HepG2 (cell line): ENCODE measurements around the gene LSMEM2. TPM values are rescaled to one million over a fixed set of nuclear protein-coding genes. Genes with fewer than 3 reads are reported as not detected.
A peak's percentile ranks its signal among the peaks of the same experiment; 100 is the strongest.

ENCODE experiments used
- AFF4 ChIP-seq: sonication (generic); formaldehyde crosslinking; IDR thresholded peaks from 2 replicates; pipeline ENCODE4 v1.4.0; 2020; ENCODE audit warnings: missing genetic modification reagents
- FLYWCH1 ChIP-seq: sonication (generic); formaldehyde crosslinking; IDR thresholded peaks from 2 replicates; pipeline ENCODE4 v1.8.1; 2023; ENCODE audit warnings: mild to moderate bottlenecking, missing genetic modification reagents
- FOXO4 ChIP-seq: sonication (generic); formaldehyde crosslinking; conservative IDR thresholded peaks from 2 replicates; pipeline ENCODE4 v1.8.1; 2023; ENCODE audit warnings: missing genetic modification reagents
- GATAD1 ChIP-seq: IDR thresholded peaks from 2 replicates; pipeline ENCODE4 v1.6.1; 2016; ENCODE audit warnings: missing genetic modification reagents, missing compliant biosample characterization
- IRX3 ChIP-seq: sonication (generic); formaldehyde crosslinking; IDR thresholded peaks from 2 replicates; pipeline ENCODE4 v1.8.1; 2023; ENCODE audit warnings: mild to moderate bottlenecking, low read depth, missing genetic modification reagents, borderline replicate concordance
- KMT2A ChIP-seq: sonication (generic); formaldehyde crosslinking; IDR thresholded peaks from 2 replicates; pipeline ENCODE4 v1.4.0; 2020; ENCODE audit warnings: missing genetic modification reagents
- MED1 ChIP-seq: sonication (generic); formaldehyde crosslinking; IDR thresholded peaks from 2 replicates; pipeline ENCODE4 v1.4.0; 2020; ENCODE audit warnings: missing genetic modification reagents
- NR2F6 ChIP-seq, 2 experiments: IDR thresholded peaks; 2 replicates each; pipeline ENCODE4 v1.6.1; 2016; ENCODE audit warnings: antibody characterized with exemption in 1 of 2, mild to moderate bottlenecking in 1 of 2
- PHF5A ChIP-seq: IDR thresholded peaks from one replicate; pipeline ENCODE4 v1.6.1; 2018; ENCODE audit warnings: low read depth, missing genetic modification reagents; ENCODE audit not compliant: unreplicated experiment
- RARA ChIP-seq: IDR thresholded peaks from 2 replicates; pipeline ENCODE4 v1.6.1; 2016; ENCODE audit warnings: missing genetic modification reagents, missing compliant biosample characterization
- REL ChIP-seq: sonication (generic); formaldehyde crosslinking; conservative IDR thresholded peaks from 2 replicates; pipeline ENCODE4 v1.8.0; 2022; ENCODE audit warnings: mild to moderate bottlenecking, missing genetic modification reagents, moderate library complexity
- SMAD3 ChIP-seq: sonication (generic); formaldehyde crosslinking; IDR thresholded peaks from 2 replicates; pipeline ENCODE4 v1.4.0; 2020; ENCODE audit warnings: missing genetic modification reagents
- SOX6 ChIP-seq, 2 experiments: fragments of 450-650 bp in 1 of 2; sonication (generic) in 1 of 2; formaldehyde crosslinking in 1 of 2; IDR thresholded peaks; 2 replicates each; pipeline versions ENCODE4 v1.4.0 to v1.6.1; 2017 to 2020; ENCODE audit warnings: antibody characterized with exemption in 1 of 2, mild to moderate bottlenecking in 1 of 2, missing genetic modification reagents in 1 of 2
- SRSF4 ChIP-seq: fragments of 200-400 bp; formaldehyde crosslinking; IDR thresholded peaks from one replicate; pipeline ENCODE4 v1.6.1; 2018; ENCODE audit warnings: mild to moderate bottlenecking, low read depth, low read length, moderate library complexity; ENCODE audit not compliant: poor library complexity, severe bottlenecking
- TRAFD1 ChIP-seq: sonication (generic); formaldehyde crosslinking; IDR thresholded peaks from 2 replicates; pipeline ENCODE4 v1.5.1; 2020; ENCODE audit warnings: missing genetic modification reagents, mild to moderate bottlenecking, borderline replicate concordance
- ZMAT5 ChIP-seq: sonication (generic); formaldehyde crosslinking; IDR thresholded peaks from 2 replicates; pipeline ENCODE4 v1.5.0; 2020; ENCODE audit warnings: mild to moderate bottlenecking, low read depth, missing genetic modification reagents, borderline replicate concordance
- ZNF232 ChIP-seq: sonication (generic); formaldehyde crosslinking; IDR thresholded peaks from 2 replicates; pipeline ENCODE4 v1.4.0; 2020; ENCODE audit warnings: missing genetic modification reagents, borderline replicate concordance
- ZNF768 ChIP-seq: sonication (generic); formaldehyde crosslinking; IDR thresholded peaks from 2 replicates; pipeline ENCODE4 v1.4.0; 2020; ENCODE audit warnings: missing genetic modification reagents
- ZSCAN5A ChIP-seq: sonication (generic); formaldehyde crosslinking; IDR thresholded peaks from 2 replicates; pipeline ENCODE4 v1.8.0; 2022; ENCODE audit warnings: mild to moderate bottlenecking, missing genetic modification reagents, borderline replicate concordance
- polyA plus RNA-seq, 8 experiments: library from polyadenylated mRNA; depleted of rRNA in 3 of 8; stranded (reverse) in 7 of 8; unstranded in 1 of 8; fragments of >200 nt; fragmentation: Illumina TruSeq in 4 of 8; extraction: Trizol in 4 of 8; gene quantifications; 2 replicates each; pipeline versions ENCODE4 v1.2.1 to v1.2.3, GENCODE V29; 2011 to 2016; ENCODE audit warnings: low read depth in 4 of 8, missing spikeins in 1 of 8, mixed read lengths in 1 of 8; ENCODE audit not compliant: insufficient read depth in 1 of 8
- total RNA-seq, 5 experiments: library from RNA; depleted of rRNA; stranded (reverse); fragments of >200 nt; fragmentation: Illumina TruSeq; extraction: Trizol; gene quantifications; 2 replicates each; pipeline ENCODE4 v1.2.3, GENCODE V29; 2016; ENCODE audit warnings: low read depth in 1 of 5

The LSMEM2 gene
- total and polyA plus RNA-seq, 2 of the 13 experiments (the other 11 are each of a cell fraction or from before 2014, with no cell fraction given) = 0.07 to 0.41 TPM

- peak; percentile 34; the same call in 1 of the 2 replicates for TF ChIP-seq NR2F6 (IDR thresholded peaks at IDR 0.05)
- peak; percentile 60 for TF ChIP-seq NR2F6 (CRISPR knock-in tag; IDR thresholded peaks at IDR 0.05)
- TF ChIP-seq MED1 (CRISPR knock-in tag) = peak; percentile 46
- TF ChIP-seq IRX3 (CRISPR knock-in tag) = 0 out of 2 replicates have a peak, but pooled peaks have one; percentile 66
- TF ChIP-seq AFF4 (CRISPR knock-in tag) = peak; percentile 77; the same call in 1 of the 2 replicates
- TF ChIP-seq RARA (CRISPR knock-in tag) = peak; percentile 10; the same call in 1 of the 2 replicates
- peak; percentile 85; the same call in 1 of the 2 replicates for TF ChIP-seq ZSCAN5A
- TF ChIP-seq FLYWCH1 (CRISPR knock-in tag) = 0 out of 2 replicates have a peak, but pooled peaks have one; percentile 78
- TF ChIP-seq ZNF232 (CRISPR knock-in tag) = peak; percentile 65; the same call in 1 of the 2 replicates
- no peak; the same call in 1 of the 2 replicates for TF ChIP-seq SMAD3 (CRISPR knock-in tag)
- no peak for TF ChIP-seq SOX6 (IDR thresholded peaks at IDR 0.05)
- TF ChIP-seq SOX6 (CRISPR knock-in tag; IDR thresholded peaks at IDR 0.05) = peak; percentile 45
- TF ChIP-seq ZMAT5 (CRISPR knock-in tag) = no peak
- TF ChIP-seq FOXO4 (CRISPR knock-in tag) = 0 out of 2 replicates have a peak, but pooled peaks have one; percentile 53
- no peak; the same call in 1 of the 2 replicates for TF ChIP-seq KMT2A (CRISPR knock-in tag)
- TF ChIP-seq REL (CRISPR knock-in tag) = no peak
- TF ChIP-seq GATAD1 (CRISPR knock-in tag) = peak; percentile 47; the same call in 1 of the 2 replicates
- no peak for TF ChIP-seq TRAFD1 (CRISPR knock-in tag)
- no peak for TF ChIP-seq PHF5A (CRISPR knock-in tag)
- TF ChIP-seq SRSF4 = no peak
- peak; percentile 80 for TF ChIP-seq ZNF768 (CRISPR knock-in tag)
These were observed 24.3 kb downstream of the LSMEM2 start, which contains the start of gene HYAL1 (continued) for GRCh38 chr3:50303013-50303815.
